HCT116 (cell line): ENCODE results near the gene GOLM1. TPM values are rescaled to one million over a fixed set of nuclear protein-coding genes. Genes with fewer than 3 reads are reported as not detected.
A peak's percentile ranks its signal among the peaks of the same experiment; 100 is the strongest.

ENCODE experiments used
- ATAC-seq: fragments of 200-7000 bp; cut with Tn5 transposase; 2 replicates; pipeline ENCODE4 v1.9.1; 2020; ENCODE audit warnings: mild to moderate bottlenecking, moderate library complexity
- BruUV-seq: library from RNA; stranded (reverse); fragments of 400-500 nt; replicated peaks from 2 replicates; lab custom pipeline; 2021; lab: Mats Ljungman, UMichigan
- CTCF ChIA-PET: fragments of 300-600 bp; sonication (Branson Sonifier 250); formaldehyde crosslinking; loops from one replicate; lab custom pipeline; 2021; ENCODE audit warnings: antibody characterized with exemption; lab: Charles Lee
- POLR2A ChIA-PET: fragments of 300-600, 350-600 bp; sonication (Branson Sonifier 250); formaldehyde crosslinking; loops from one replicate; lab custom pipeline; 2021; ENCODE audit warnings: antibody characterized with exemption; lab: Charles Lee
- RAD21 ChIA-PET, 2 experiments: fragments of 300-600 bp; sonication (Branson Sonifier 250); formaldehyde crosslinking; loops; one replicate each; lab custom pipeline; 2023; ENCODE audit warnings: low total read pairs in 2 of 2; ENCODE audit not compliant: uncharacterized antibody in 2 of 2, unreplicated experiment in 2 of 2, low non-redundant PET in 1 of 2; lab: Charles Lee
- DNase-seq: peaks from one replicate; pipeline ENCODE4 v3.0.0-alpha.2; 2010; ENCODE audit warnings: low read depth, low spot score
- H2AFZ ChIP-seq: fragments of 200-600 bp; shearing (Covaris generic), sonication (generic); 2 replicates; pipeline ENCODE4 v1.6.1; 2017; ENCODE audit warnings: low read depth, mixed run types, mixed read lengths, antibody characterized with exemption, low read length; ENCODE audit not compliant: poor library complexity, severe bottlenecking
- H3K27ac ChIP-seq: 2 replicates; pipeline ENCODE4 v1.5.1; 2012; ENCODE audit warnings: low read depth, low read length
- H3K27me3 ChIP-seq: fragments of 200-600 bp; sonication (generic); 2 replicates; pipeline ENCODE4 v1.6.1; 2016; ENCODE audit warnings: mixed run types, low read length, mixed read lengths; ENCODE audit not compliant: insufficient read depth
- H3K36me3 ChIP-seq, 2 experiments: fragments of 200-500 bp in 1 of 2; fragments of 200-600 bp in 1 of 2; sonication (Bioruptor generic) in 1 of 2; sonication (generic) in 1 of 2; 2 replicates each; pipeline versions ENCODE4 v1.5.1 to v1.6.1; 2014 to 2016; ENCODE audit warnings: low read length in 2 of 2, inconsistent platforms in 1 of 2, mixed read lengths in 1 of 2, mixed run types in 1 of 2; ENCODE audit not compliant: insufficient read depth in 2 of 2, control insufficient read depth in 1 of 2
- H3K4me1 ChIP-seq, 2 experiments: fragments of 200-600 bp in 1 of 2; sonication (generic) in 1 of 2; 2 replicates each; pipeline versions ENCODE4 v1.5.1 to v1.6.1; 2012 to 2017; ENCODE audit warnings: low read length in 2 of 2, inconsistent platforms in 1 of 2, mild to moderate bottlenecking in 1 of 2, mixed read lengths in 1 of 2, mixed run types in 1 of 2, moderate library complexity in 1 of 2; ENCODE audit not compliant: insufficient read depth in 2 of 2, control insufficient read depth in 1 of 2
- H3K4me2 ChIP-seq: fragments of 200-600 bp; sonication (generic); 2 replicates; pipeline ENCODE4 v1.6.1; 2017; ENCODE audit warnings: mixed run types, low read length, mixed read lengths
- H3K4me3 ChIP-seq, 2 experiments: fragments of 200-600 bp in 1 of 2; sonication (generic) in 1 of 2; replicated peaks in 1 of 2; 2 replicates each; pipeline ENCODE4 v1.5.1; 2011 to 2016; ENCODE audit warnings: low read length in 2 of 2, control low read depth in 1 of 2, low read depth in 1 of 2, mild to moderate bottlenecking in 1 of 2, mixed read lengths in 1 of 2, mixed run types in 1 of 2
- H3K79me2 ChIP-seq: fragments of 200-600 bp; sonication (generic); 2 replicates; pipeline ENCODE4 v1.6.1; 2017; ENCODE audit warnings: mild to moderate bottlenecking, mixed run types, low read length, moderate library complexity, mixed read lengths; ENCODE audit not compliant: insufficient read depth
- H3K9ac ChIP-seq: fragments of 200-600 bp; sonication (generic); 2 replicates; pipeline ENCODE4 v1.6.1; 2016; ENCODE audit warnings: low read length, mixed read lengths
- H3K9me2 ChIP-seq: fragments of 200-600 bp; sonication (generic), shearing (Covaris generic); 2 replicates; pipeline ENCODE4 v1.6.1; 2017; ENCODE audit warnings: mixed run types, mild to moderate bottlenecking, moderate library complexity; ENCODE audit not compliant: insufficient read depth
- H3K9me3 ChIP-seq, 2 experiments: fragments of 200-500 bp in 1 of 2; fragments of 200-600 bp in 1 of 2; sonication (Bioruptor generic) in 1 of 2; sonication (generic) in 1 of 2; 2 replicates each; pipeline ENCODE4 v1.6.1; 2014 to 2017; ENCODE audit warnings: low read length in 2 of 2, mixed read lengths in 2 of 2, inconsistent platforms in 1 of 2, low read depth in 1 of 2, mild to moderate bottlenecking in 1 of 2, mixed run types in 1 of 2, moderate library complexity in 1 of 2; ENCODE audit not compliant: control insufficient read depth in 1 of 2, insufficient read depth in 1 of 2
- H4K20me1 ChIP-seq: fragments of 200-600 bp; sonication (generic), shearing (Covaris generic); 2 replicates; pipeline ENCODE4 v1.6.1; 2017; ENCODE audit warnings: mixed run types, mild to moderate bottlenecking, moderate library complexity; ENCODE audit not compliant: insufficient read depth
- ATF3 ChIP-seq: IDR thresholded peaks from 2 replicates; pipeline ENCODE4 v1.6.1; 2012
- CEBPB ChIP-seq: IDR thresholded peaks from 2 replicates; pipeline ENCODE4 v1.6.1; 2012; ENCODE audit warnings: low read depth
- ELF1 ChIP-seq: IDR thresholded peaks from 2 replicates; pipeline ENCODE4 v1.6.1; 2012; ENCODE audit warnings: low read depth, borderline replicate concordance
- EZH2phosphoT487 ChIP-seq: fragments of 200-600 bp; IDR thresholded peaks from 2 replicates; pipeline ENCODE4 v1.6.1; 2018; ENCODE audit warnings: antibody characterized with exemption, borderline replicate concordance
- POLR2A ChIP-seq: IDR thresholded peaks from 2 replicates; pipeline ENCODE4 v1.7.0; 2011; ENCODE audit warnings: borderline replicate concordance; ENCODE audit not compliant: insufficient read depth, insufficient read length; ENCODE audit errors: extremely low read depth
- RAD21 ChIP-seq: IDR thresholded peaks from 2 replicates; pipeline ENCODE4 v1.6.1; 2012; ENCODE audit warnings: low read depth, mild to moderate bottlenecking
- REST ChIP-seq: IDR thresholded peaks from 2 replicates; pipeline ENCODE4 v1.6.1; 2012; ENCODE audit warnings: low read depth
- SRF ChIP-seq: IDR thresholded peaks from 2 replicates; pipeline ENCODE4 v1.6.1; 2012; ENCODE audit warnings: low read depth
- intact Hi-C: fragments of 100-400 bp; cut with micrococcal nuclease; formaldehyde crosslinking; loops from 2 replicates; pipeline ENCODE4 v1.10.0; 2022
- total RNA-seq: library from RNA; stranded (reverse); gene quantifications from one replicate; pipeline ENCODE4 v1.2.1, GENCODE V29; 2021; ENCODE audit not compliant: unreplicated experiment
- TF ChIP-seq, protein P1 (sequence below): IDR thresholded peaks from 2 replicates; pipeline ENCODE4 v1.6.1; 2012
- TF ChIP-seq, protein P2 (sequence below), 3 experiments: fragments of 200-600 bp in 1 of 3; sonication (generic) in 1 of 3; IDR thresholded peaks in 2 of 3; conservative IDR thresholded peaks in 1 of 3; 2 replicates each; pipeline ENCODE4 v1.5.1; 2012 to 2017; ENCODE audit warnings: low read depth in 2 of 3, low read length in 2 of 3, antibody characterized with exemption in 1 of 3, borderline replicate concordance in 1 of 3, control low read depth in 1 of 3, mild to moderate bottlenecking in 1 of 3, mixed read lengths in 1 of 3, mixed run types in 1 of 3, moderate library complexity in 1 of 3; ENCODE audit not compliant: insufficient read depth in 1 of 3

The GOLM1 gene
- total RNA-seq, 1 experiment from 2014 or later: 69.8 TPM

- ATAC-seq (peak; percentile 91), DNase-seq (peak; percentile 29)
- intact Hi-C loops: loop anchor here (1.0 kb wide), 1 partner anchor 204 kb away; no protein-coding TSS in a partner anchor
- Histone ChIP-seq H3K79me2 (no peaks in the 10 kb centered on the region; the same call in 1 of the 2 replicates), H3K4me2 (no peak overlapping the region), H3K4me1 (no peaks in the 10 kb centered on the region), H2AFZ (no peak overlapping the region), H3K4me3 (no peak overlapping the region), H3K36me3 (peaks cover 12 to 25% of the 10 kb centered on the region in 2 experiments; a peak in 3 of 4 replicates), H3K27me3 (no peaks in the 10 kb centered on the region), H3K9ac (no peak overlapping the region), H4K20me1 (no peaks in the 10 kb centered on the region), H3K9me2 (no peaks in the 10 kb centered on the region), H3K27ac (no peak overlapping the region), H3K9me3 (no peaks in the 10 kb centered on the region)
- RAD21 ChIA-PET: interaction anchor here in 1 of 2 experiments (0.6 kb wide), 1 partner anchor 92 kb away, joined by 4 read pairs; no protein-coding TSS in a partner anchor
- CTCF ChIA-PET: interaction anchor here (0.5 kb wide), 1 partner anchor 155 kb away, joined by 3 read pairs; no protein-coding TSS in a partner anchor
- POLR2A ChIA-PET: no interaction called here
- TF ChIP-seq REST (no peak), POLR2A (no peak), EZH2phosphoT487 (no peak), RAD21 (peak; percentile 70), ELF1 (no peak), CEBPB (no peak), ATF3 (no peak), SRF (no peak)
- TF ChIP-seq, protein P1, sequence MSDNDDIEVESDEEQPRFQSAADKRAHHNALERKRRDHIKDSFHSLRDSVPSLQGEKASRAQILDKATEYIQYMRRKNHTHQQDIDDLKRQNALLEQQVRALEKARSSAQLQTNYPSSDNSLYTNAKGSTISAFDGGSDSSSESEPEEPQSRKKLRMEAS: no peak
- TF ChIP-seq, protein P2, sequence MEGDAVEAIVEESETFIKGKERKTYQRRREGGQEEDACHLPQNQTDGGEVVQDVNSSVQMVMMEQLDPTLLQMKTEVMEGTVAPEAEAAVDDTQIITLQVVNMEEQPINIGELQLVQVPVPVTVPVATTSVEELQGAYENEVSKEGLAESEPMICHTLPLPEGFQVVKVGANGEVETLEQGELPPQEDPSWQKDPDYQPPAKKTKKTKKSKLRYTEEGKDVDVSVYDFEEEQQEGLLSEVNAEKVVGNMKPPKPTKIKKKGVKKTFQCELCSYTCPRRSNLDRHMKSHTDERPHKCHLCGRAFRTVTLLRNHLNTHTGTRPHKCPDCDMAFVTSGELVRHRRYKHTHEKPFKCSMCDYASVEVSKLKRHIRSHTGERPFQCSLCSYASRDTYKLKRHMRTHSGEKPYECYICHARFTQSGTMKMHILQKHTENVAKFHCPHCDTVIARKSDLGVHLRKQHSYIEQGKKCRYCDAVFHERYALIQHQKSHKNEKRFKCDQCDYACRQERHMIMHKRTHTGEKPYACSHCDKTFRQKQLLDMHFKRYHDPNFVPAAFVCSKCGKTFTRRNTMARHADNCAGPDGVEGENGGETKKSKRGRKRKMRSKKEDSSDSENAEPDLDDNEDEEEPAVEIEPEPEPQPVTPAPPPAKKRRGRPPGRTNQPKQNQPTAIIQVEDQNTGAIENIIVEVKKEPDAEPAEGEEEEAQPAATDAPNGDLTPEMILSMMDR (IDR thresholded peaks at IDR 0.05 in 2 of 3, conservative IDR thresholded peaks at IDR 0.05 in 1 of 3; ENCODE audit: borderline replicate concordance in 1 of 3, insufficient read depth in 1 of 3, low read depth in 2 of 3, low read length in 2 of 3): peak; percentile 54 to 84 (median 84); a peak in 5 of 6 replicates
- no TSS peak for BruUV-seq
Observed at GRCh38 chr9:86034863-86035734, 64.3 kb downstream of the GOLM1 start.
